ENCODE measurements around the gene ZNF20. TPM values are rescaled to one million over a fixed set of nuclear protein-coding genes. Genes with fewer than 3 reads are reported as not detected.

Gene ZNF20
- total and polyA plus RNA-seq, 10 donors, result 2.0 to 5.5 (median 3.7) TPM

GRCh38 chr19:12137221-12137940, 2.8 kb downstream of the ZNF20 start:
- peaks cover 24 to 58% (median 42%) of the 10 kb centered on the region in 6 donors for H3K36me3 ChIP-seq
- intact Hi-C loops (cut with DNase I; ENCODE audit: low total_unique reads), result no loop called here
- no peak for DNase-seq
- H3K9me3 ChIP-seq, result peaks cover 6 to 35% (median 25%) of the 10 kb centered on the region in 8 donors
- H3K27me3 ChIP-seq (replicated peaks in 1 of 7), result no peaks in the 10 kb centered on the region
- no peak overlapping the region for H3K4me3 ChIP-seq
- 71 to 82% (median 74%) methylated on average over 7 of the region's 7 CpGs for WGBS, 5 donors
- peaks cover 19 to 43% (median 26%) of the 10 kb centered on the region in 6 donors for H3K4me1 ChIP-seq
- no peak overlapping the region for H3K27ac ChIP-seq
- TF ChIP-seq POLR2A (IDR thresholded peaks at IDR 0.05) (no peak), CTCF (IDR thresholded peaks at IDR 0.05 in 8 of 11, conservative IDR thresholded peaks at IDR 0.05 in 3 of 11) (peak in 9 of 11 experiments; percentile 22 to 58 (median 27))

DNA sequence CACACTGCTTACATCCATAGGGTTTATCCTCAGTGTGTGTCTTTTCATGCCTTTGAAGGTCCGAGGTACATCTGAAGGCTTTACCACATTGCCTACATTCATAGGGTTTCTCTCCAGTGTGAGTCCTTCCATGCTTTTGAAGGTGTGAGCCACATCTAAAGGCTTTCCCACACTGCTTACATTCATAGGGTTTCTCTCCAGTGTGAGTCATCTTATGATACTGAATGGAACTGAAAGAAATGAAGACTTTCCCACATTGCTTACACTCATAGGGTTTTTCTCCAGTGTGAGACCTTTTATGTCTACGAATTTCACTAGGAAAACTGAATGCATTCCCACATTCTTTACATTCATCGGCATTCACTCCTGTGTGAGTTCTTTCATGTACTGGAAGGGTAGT, 7.1 kb downstream of the ZNF20 start:
- DNase-seq, result no peak
- intact Hi-C loops (cut with DNase I; ENCODE audit: low total_unique reads), result no loop called here
- Histone ChIP-seq H3K9me3 (peaks cover 6 to 78% (median 58%) of the 10 kb centered on the region in 8 donors), H3K4me1 (peaks cover 0 to 10% (median 0%) of the 10 kb centered on the region in 6 donors), H3K36me3 (peaks cover 24 to 64% (median 49%) of the 10 kb centered on the region in 6 donors), H3K27me3 (replicated peaks in 1 of 7) (no peaks in the 10 kb centered on the region), H3K27ac (no peak overlapping the region), H3K4me3 (no peak overlapping the region)
- 95 to 98% (median 97%) methylated on average over 3 of the region's 3 CpGs for WGBS, 5 donors
- TF ChIP-seq CTCF (IDR thresholded peaks at IDR 0.05 in 8 of 11, conservative IDR thresholded peaks at IDR 0.05 in 3 of 11) (no peak), POLR2AphosphoS5 (IDR thresholded peaks at IDR 0.05) (no peak), POLR2A (IDR thresholded peaks at IDR 0.05) (no peak)

- TF ChIP-seq POLR2AphosphoS5 (IDR thresholded peaks at IDR 0.05) (no peak), CTCF (IDR thresholded peaks at IDR 0.05 in 8 of 11, conservative IDR thresholded peaks at IDR 0.05 in 3 of 11) (peak in 8 of 11 experiments; percentile 33 to 60 (median 50))
- Histone ChIP-seq H3K36me3 (peaks cover 0 to under 1% (median under 1%) of the 10 kb centered on the region in 6 donors), H3K9me3 (peaks cover 0 to 38% (median 26%) of the 10 kb centered on the region in 8 donors), H3K4me3 (no peak overlapping the region), H3K27ac (no peak overlapping the region), H3K27me3 (replicated peaks in 1 of 7) (no peaks in the 10 kb centered on the region), H3K4me1 (no peaks in the 10 kb centered on the region)
- DNase-seq, result no peak
- intact Hi-C loops (cut with DNase I; ENCODE audit: low total_unique reads), result no loop called here
- WGBS, 5 donors, result 17 to 34% (median 31%) methylated on average over 2 of the region's 2 CpGs
These were observed 13.4 kb downstream of the ZNF20 start for GRCh38 chr19:12126707-12127106.

DNA sequence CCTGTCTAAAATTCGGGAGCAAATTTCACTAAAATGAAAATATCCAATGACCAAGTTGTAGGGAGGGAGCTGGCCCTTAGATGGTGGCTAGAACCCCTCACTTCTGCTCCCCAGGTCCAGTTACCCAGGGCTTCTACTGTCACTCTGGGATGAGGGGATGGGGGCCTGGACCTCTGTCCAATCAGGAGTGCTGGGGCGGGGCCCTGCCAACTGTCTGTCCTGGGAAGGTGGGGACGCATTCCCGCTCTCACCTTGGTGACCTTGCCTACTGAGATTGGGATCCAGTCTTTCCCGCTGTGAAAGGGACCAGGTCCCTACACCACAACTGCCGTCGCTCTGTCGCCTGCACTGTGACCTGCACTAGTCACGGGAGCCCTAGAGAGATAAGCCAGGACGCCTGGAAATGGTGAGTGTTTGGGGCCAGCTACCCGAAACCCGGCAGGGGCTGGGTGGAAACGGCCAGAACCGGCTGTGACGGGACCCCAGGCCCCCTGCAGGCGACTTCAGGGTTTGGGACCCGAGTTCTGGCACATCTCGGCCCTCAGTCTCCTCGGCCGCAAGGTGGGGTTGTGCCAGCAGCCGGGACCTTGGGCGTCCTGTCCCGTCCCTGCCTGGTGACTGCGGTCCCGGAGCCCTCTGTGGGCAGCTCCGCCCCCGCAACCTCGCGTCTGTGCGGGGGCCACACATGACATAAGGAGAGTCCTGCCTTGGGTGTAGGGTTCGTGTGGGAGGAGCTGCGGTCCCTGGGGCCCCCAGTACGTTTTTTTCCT, 22.8 kb downstream of the ZNF20 start:
- no peaks in the 10 kb centered on the region for H3K4me1 ChIP-seq
- intact Hi-C loops (cut with DNase I; ENCODE audit: low total_unique reads), result no loop called here
- no peak overlapping the region for H3K4me3 ChIP-seq
- TF ChIP-seq POLR2AphosphoS5 (IDR thresholded peaks at IDR 0.05), result no peak
- no peak for TF ChIP-seq POLR2A (IDR thresholded peaks at IDR 0.05)
- TF ChIP-seq CTCF (IDR thresholded peaks at IDR 0.05 in 8 of 11, conservative IDR thresholded peaks at IDR 0.05 in 3 of 11), result no peak
- H3K27me3 ChIP-seq (replicated peaks in 1 of 7), result no peaks in the 10 kb centered on the region
- DNase-seq, result no peak
- H3K27ac ChIP-seq, result no peak overlapping the region
- peaks cover 0 to 41% (median 2%) of the 10 kb centered on the region in 6 donors for H3K36me3 ChIP-seq
- peaks cover 0 to 27% (median 12%) of the 10 kb centered on the region in 8 donors for H3K9me3 ChIP-seq
- WGBS, 5 donors, result 73 to 90% (median 88%) methylated on average over 11 to 33 of the region's 33 CpGs
